HepG2 (cell line): ENCODE measurements around the gene DENND4A.

Source experiments
- EZH2 ChIP-seq: conservative IDR thresholded peaks from 2 replicates; pipeline ENCODE4 v1.6.1; 2012; ENCODE audit warnings: mild to moderate bottlenecking, low read depth, low read length, moderate library complexity
- FOXP1 ChIP-seq, 2 experiments: fragments of 450-650 bp in 1 of 2; IDR thresholded peaks; 2 replicates each; pipeline ENCODE4 v1.6.1; 2017 to 2018; ENCODE audit warnings: antibody characterized with exemption in 1 of 2

- TF ChIP-seq EZH2 (no peak), FOXP1 (IDR thresholded peaks at IDR 0.05) (no peak), FOXP1 (CRISPR knock-in tag; IDR thresholded peaks at IDR 0.05) (no peak)
These were observed 116.0 kb downstream of the DENND4A start for GRCh38 chr15:65676123-65676522.
